PC-3 (cell line): ENCODE data around the gene ENTR1. TPM values are rescaled to one million over a fixed set of nuclear protein-coding genes. Genes with fewer than 3 reads are reported as not detected.

Experiments
- ATAC-seq: fragments of 200-7000 bp; cut with Tn5 transposase; 2 replicates; pipeline ENCODE4 v1.9.1; 2020; ENCODE audit warnings: mild to moderate bottlenecking, moderate library complexity
- BruUV-seq: library from RNA; stranded (reverse); fragments of 400-500 nt; replicated peaks from 2 replicates; lab custom pipeline; 2021; lab: Mats Ljungman, UMichigan
- CTCF ChIA-PET: fragments of 300-600 bp; sonication (Branson Sonifier 250); formaldehyde crosslinking; loops from one replicate; lab custom pipeline; 2022; ENCODE audit warnings: antibody characterized with exemption; lab: Charles Lee
- POLR2A ChIA-PET: fragments of 300-600 bp; sonication (Branson Sonifier 250); formaldehyde crosslinking; loops from one replicate; lab custom pipeline; 2022; ENCODE audit warnings: antibody characterized with exemption; ENCODE audit not compliant: unreplicated experiment; lab: Charles Lee
- DNase-seq: peaks from one replicate; pipeline ENCODE4 v3.0.0-alpha.2; 2015
- H2AFZ ChIP-seq: fragments of 300-600 bp; sonication (generic); 2 replicates; pipeline ENCODE4 v1.6.0; 2016; ENCODE audit warnings: antibody characterized with exemption, low read length
- H3F3A ChIP-seq: fragments of 300-600 bp; sonication (generic); one replicate; pipeline ENCODE4 v1.6.0; 2017; ENCODE audit warnings: antibody characterized with exemption, low read length, control low read depth, mild to moderate bottlenecking; ENCODE audit not compliant: unreplicated experiment
- H3K27ac ChIP-seq: fragments of 300-600 bp; sonication (generic); 2 replicates; pipeline ENCODE4 v1.5.1; 2016; ENCODE audit warnings: mild to moderate bottlenecking, low read length
- H3K27me3 ChIP-seq: fragments of 300-600 bp; sonication (generic); 2 replicates; pipeline ENCODE4 v1.6.1; 2016; ENCODE audit warnings: low read length, mixed read lengths
- H3K36me3 ChIP-seq: fragments of 300-600 bp; sonication (generic); 2 replicates; pipeline ENCODE4 v1.6.1; 2016; ENCODE audit warnings: low read depth, mixed run types, low read length, mixed read lengths
- H3K4me1 ChIP-seq: fragments of 300-600 bp; sonication (generic); 2 replicates; pipeline ENCODE4 v1.5.1; 2016; ENCODE audit warnings: low read length; ENCODE audit not compliant: insufficient read depth
- H3K4me2 ChIP-seq: fragments of 300-600 bp; sonication (generic); 2 replicates; pipeline ENCODE4 v1.6.0; 2016; ENCODE audit warnings: low read length
- H3K4me3 ChIP-seq: fragments of 300-600 bp; sonication (generic); 2 replicates; pipeline ENCODE4 v1.5.1; 2016; ENCODE audit warnings: mild to moderate bottlenecking, low read length, mixed read lengths
- H3K79me2 ChIP-seq: fragments of 300-600 bp; sonication (generic); 2 replicates; pipeline ENCODE4 v1.6.1; 2017; ENCODE audit warnings: low read length, mixed read lengths
- H3K9ac ChIP-seq: fragments of 300-600 bp; sonication (generic); 2 replicates; pipeline ENCODE4 v1.6.0; 2016; ENCODE audit warnings: mild to moderate bottlenecking, low read length
- H3K9me2 ChIP-seq: fragments of 300-600 bp; sonication (generic); replicated peaks from 2 replicates; pipeline ENCODE4 v1.6.1; 2016; ENCODE audit warnings: mixed run types, low read length, mixed read lengths
- H3K9me3 ChIP-seq: fragments of 300-600 bp; sonication (generic); 2 replicates; pipeline ENCODE4 v1.6.1; 2016; ENCODE audit warnings: low read length, mixed read lengths
- H4K20me1 ChIP-seq: fragments of 300-600 bp; sonication (generic); 2 replicates; pipeline ENCODE4 v1.6.1; 2016; ENCODE audit warnings: low read length, mixed read lengths
- EZH2 ChIP-seq: fragments of 300-600 bp; sonication (generic); IDR thresholded peaks from one replicate; pipeline ENCODE4 v1.6.1; 2017; ENCODE audit warnings: antibody characterized with exemption, mild to moderate bottlenecking, low read length; ENCODE audit not compliant: unreplicated experiment
- EZH2phosphoT487 ChIP-seq: fragments of 300-600 bp; sonication (generic); IDR thresholded peaks from 2 replicates; pipeline ENCODE4 v1.6.1; 2018; ENCODE audit warnings: mild to moderate bottlenecking, antibody characterized with exemption, low read length, borderline replicate concordance
- intact Hi-C: fragments of 100-400 bp; cut with micrococcal nuclease; formaldehyde crosslinking; loops from 2 replicates; pipeline ENCODE4 v1.9.0; 2023
- total RNA-seq: library from RNA; depleted of rRNA; stranded (reverse); fragments of >200 nt; gene quantifications from 2 replicates; pipeline ENCODE4 v1.2.3, GENCODE V29; 2014
- TF ChIP-seq, protein P1 (sequence below): fragments of 300-600 bp; sonication (generic); conservative IDR thresholded peaks from 2 replicates; pipeline ENCODE4 v1.5.1; 2017; ENCODE audit warnings: antibody characterized with exemption, low read depth, mild to moderate bottlenecking, low read length

Gene ENTR1
- total RNA-seq, 1 experiment from 2014 or later, result 32.3 TPM

- Histone ChIP-seq H3K4me2 (peak overlapping the region; percentile 22), H3K27ac (no peak overlapping the region), H2AFZ (no peak overlapping the region), H3K9me3 (no peaks in the 10 kb centered on the region), H3K36me3 (no peaks in the 10 kb centered on the region), H3K9me2 (no peaks in the 10 kb centered on the region), H3K79me2 (no peaks in the 10 kb centered on the region), H3F3A (no peaks in the 10 kb centered on the region), H3K4me1 (peaks cover 6% of the 10 kb centered on the region; the same call in 1 of the 2 replicates), H3K9ac (no peak overlapping the region), H4K20me1 (no peaks in the 10 kb centered on the region), H3K4me3 (no peak overlapping the region), H3K27me3 (no peaks in the 10 kb centered on the region)
- CTCF ChIA-PET, result no interaction called here
- no TSS peak for BruUV-seq
- intact Hi-C loops, result no loop called here
- POLR2A ChIA-PET, result interaction anchor here (0.6 to 1.0 kb wide), 2 partner anchors 8 to 257 kb away, joined by 3 to 6 read pairs; no protein-coding TSS in a partner anchor
- ATAC-seq (peak; percentile 74), DNase-seq (peak; percentile 42)
- TF ChIP-seq EZH2phosphoT487 (no peak), EZH2 (no peak)
- TF ChIP-seq, protein P1, sequence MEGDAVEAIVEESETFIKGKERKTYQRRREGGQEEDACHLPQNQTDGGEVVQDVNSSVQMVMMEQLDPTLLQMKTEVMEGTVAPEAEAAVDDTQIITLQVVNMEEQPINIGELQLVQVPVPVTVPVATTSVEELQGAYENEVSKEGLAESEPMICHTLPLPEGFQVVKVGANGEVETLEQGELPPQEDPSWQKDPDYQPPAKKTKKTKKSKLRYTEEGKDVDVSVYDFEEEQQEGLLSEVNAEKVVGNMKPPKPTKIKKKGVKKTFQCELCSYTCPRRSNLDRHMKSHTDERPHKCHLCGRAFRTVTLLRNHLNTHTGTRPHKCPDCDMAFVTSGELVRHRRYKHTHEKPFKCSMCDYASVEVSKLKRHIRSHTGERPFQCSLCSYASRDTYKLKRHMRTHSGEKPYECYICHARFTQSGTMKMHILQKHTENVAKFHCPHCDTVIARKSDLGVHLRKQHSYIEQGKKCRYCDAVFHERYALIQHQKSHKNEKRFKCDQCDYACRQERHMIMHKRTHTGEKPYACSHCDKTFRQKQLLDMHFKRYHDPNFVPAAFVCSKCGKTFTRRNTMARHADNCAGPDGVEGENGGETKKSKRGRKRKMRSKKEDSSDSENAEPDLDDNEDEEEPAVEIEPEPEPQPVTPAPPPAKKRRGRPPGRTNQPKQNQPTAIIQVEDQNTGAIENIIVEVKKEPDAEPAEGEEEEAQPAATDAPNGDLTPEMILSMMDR, result no peak
Measured at GRCh38 chr9:136354592-136355085, 55.8 kb downstream of the ENTR1 start.

- Histone ChIP-seq H3K79me2 (no peaks in the 10 kb centered on the region), H3F3A (no peaks in the 10 kb centered on the region), H4K20me1 (no peaks in the 10 kb centered on the region), H3K4me1 (peaks cover 6% of the 10 kb centered on the region; the same call in 1 of the 2 replicates), H3K36me3 (no peaks in the 10 kb centered on the region), H2AFZ (no peak overlapping the region), H3K9me3 (no peaks in the 10 kb centered on the region), H3K4me2 (no peak overlapping the region), H3K27ac (no peak overlapping the region), H3K9me2 (no peaks in the 10 kb centered on the region), H3K4me3 (no peak overlapping the region), H3K27me3 (no peaks in the 10 kb centered on the region), H3K9ac (no peak overlapping the region)
- intact Hi-C loops, result no loop called here
- ATAC-seq (no peak; the same call in 1 of the 2 replicates), DNase-seq (no peak)
- ChIA-PET CTCF (no interaction called here), POLR2A (interaction anchor here (0.6 to 1.0 kb wide), 2 partner anchors 9 to 258 kb away, joined by 3 to 6 read pairs; no protein-coding TSS in a partner anchor)
- BruUV-seq, result no TSS peak
- TF ChIP-seq EZH2phosphoT487, result no peak
- TF ChIP-seq, protein P1, result no peak
Measured at GRCh38 chr9:136353757-136354488, 56.5 kb downstream of the ENTR1 start.

DNA sequence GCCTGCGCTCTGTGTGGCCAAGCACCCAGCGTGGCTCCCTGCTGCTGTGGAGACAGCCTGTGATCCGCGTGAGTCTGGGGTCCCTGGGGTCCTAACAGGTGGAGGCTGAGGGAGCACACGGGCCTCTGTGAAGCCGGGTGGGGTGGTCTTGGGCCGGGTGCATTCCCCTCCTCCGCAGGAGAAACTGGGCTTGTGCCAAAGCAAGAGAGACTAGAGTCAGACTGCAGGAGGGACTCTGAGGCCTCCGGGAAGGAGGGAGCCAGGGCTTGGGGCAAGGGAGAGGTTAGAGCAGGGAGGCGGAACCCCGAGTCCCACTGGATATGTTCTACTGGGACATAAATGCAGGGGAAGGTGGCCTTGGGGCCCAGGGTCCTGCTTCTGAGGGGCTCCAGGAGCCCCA is 57.3 kb downstream of the ENTR1 start:
- H3K36me3 ChIP-seq, result no peaks in the 10 kb centered on the region
- no peak overlapping the region for H2AFZ ChIP-seq
- H3K4me3 ChIP-seq, result no peak overlapping the region
- DNase-seq (no peak), ATAC-seq (no peak)
- no peak overlapping the region for H3K4me2 ChIP-seq
- H4K20me1 ChIP-seq, result no peaks in the 10 kb centered on the region
- H3K27me3 ChIP-seq, result no peaks in the 10 kb centered on the region
- TF ChIP-seq EZH2 (no peak), EZH2phosphoT487 (no peak)
- TF ChIP-seq, protein P1, result no peak
- POLR2A ChIA-PET, result no interaction called here
- no TSS peak for BruUV-seq
- CTCF ChIA-PET, result no interaction called here
- no peaks in the 10 kb centered on the region for H3K79me2 ChIP-seq
- no peak overlapping the region for H3K27ac ChIP-seq
- no peaks in the 10 kb centered on the region for H3K9me2 ChIP-seq
- peaks cover 6% of the 10 kb centered on the region; the same call in 1 of the 2 replicates for H3K4me1 ChIP-seq
- intact Hi-C loops, result no loop called here
- H3K9ac ChIP-seq, result no peak overlapping the region
- no peaks in the 10 kb centered on the region for H3K9me3 ChIP-seq
- H3F3A ChIP-seq, result no peaks in the 10 kb centered on the region
